Measurements from ENCODE around the gene MAPRE2. TPM values are rescaled to one million over a fixed set of nuclear protein-coding genes. Genes with fewer than 3 reads are reported as not detected.
A peak's percentile ranks its signal among the peaks of the same experiment; 100 is the strongest.

Gene MAPRE2
- total RNA-seq, 1 experiment from 2014 or later: 29.4 TPM

- Histone ChIP-seq H4K8ac (replicated peaks; ENCODE audit: insufficient read length, low read depth, low read length) (no peak overlapping the region), H4K91ac (ENCODE audit: insufficient read length, low read depth, low read length) (no peak overlapping the region), H2BK5ac (ENCODE audit: insufficient read length, low read length) (no peak overlapping the region), H3K4me2 (ENCODE audit: insufficient read depth, insufficient read length, low read length) (no peak overlapping the region), H4K20me1 (ENCODE audit: control insufficient read depth, insufficient read depth, insufficient read length) (no peaks in the 10 kb centered on the region), H3K27me3 (ENCODE audit: insufficient read depth, low read length) (no peaks in the 10 kb centered on the region), H2AFZ (ENCODE audit: low read length) (no peak overlapping the region), H3K27ac (ENCODE audit: insufficient read length, low read depth, low read length) (no peak overlapping the region), H2AK5ac (ENCODE audit: insufficient read length, low read length) (no peak overlapping the region), H3K23me2 (ENCODE audit: insufficient read length, low read depth, low read length, poor library complexity, severe bottlenecking) (peaks cover 4% of the 10 kb centered on the region), H2BK12ac (ENCODE audit: insufficient read length, low read depth, low read length) (no peak overlapping the region), H2BK20ac (ENCODE audit: low read depth, low read length, poor library complexity, severe bottlenecking) (no peak overlapping the region), H3K56ac (ENCODE audit: insufficient read length, low read depth, low read length) (no peak overlapping the region), H3K23ac (ENCODE audit: insufficient read length, low read depth, low read length) (no peak overlapping the region), H3K4ac (ENCODE audit: low read depth, low read length) (no peak overlapping the region), H3K18ac (ENCODE audit: insufficient read length, low read depth, low read length) (no peak overlapping the region), H2BK15ac (ENCODE audit: low read depth, low read length) (no peak overlapping the region), H3K14ac (ENCODE audit: insufficient read depth, low read length) (no peak overlapping the region), H3K4me1 (ENCODE audit: insufficient read depth, low read length) (peaks cover 16% of the 10 kb centered on the region), H4K5ac (ENCODE audit: insufficient read length, low read depth, low read length) (no peak overlapping the region), H3K9me3 (ENCODE audit: control insufficient read depth, low read depth, low read length) (no peaks in the 10 kb centered on the region), H2BK120ac (ENCODE audit: low read depth, low read length, poor library complexity, severe bottlenecking) (no peak overlapping the region), H3T11ph (ENCODE audit: low read length) (no peak overlapping the region), H3K79me1 (ENCODE audit: insufficient read depth, low read depth, low read length, poor library complexity, severe bottlenecking) (no peaks in the 10 kb centered on the region), H3K9ac (ENCODE audit: extremely low read depth, insufficient read length, low read length) (no peak overlapping the region), H3K79me2 (ENCODE audit: insufficient read depth, low read length) (no peaks in the 10 kb centered on the region)
- Mint-ChIP-seq H3K27ac (peak overlapping the region; percentile 53 to 90 (median 58); a peak in 6 of 7 replicates), H3K9me3 (no peaks in the 10 kb centered on the region), H3K4me3 (peak overlapping the region; percentile 0 to 21; a peak in 2 of 5 replicates), H3K27me3 (ENCODE audit: low read depth) (no peaks in the 10 kb centered on the region), H3K4me1 (peaks cover 54 to 67% of the 10 kb centered on the region in 2 experiments), H3K36me3 (ENCODE audit: insufficient read depth in 1 of 3, low read depth in 3 of 3) (no peaks in the 10 kb centered on the region; a peak in 1 of 7 replicates)
- no peak for DNase-seq
- WGBS (ENCODE audit: extremely low coverage, insufficient read length, low lambda C conversion rate): no CpG with 5 or more reads among the region's 4 CpGs
- no peak for TF ChIP-seq CTCF (conservative IDR thresholded peaks at IDR 0.05)
Observed at GRCh38 chr18:35190948-35191697, 149.9 kb downstream of the MAPRE2 start.

All from H9 (cell line).